ENCODE measurements around the gene NUTM2D.
"Not testable (repeated sequence)": the region's sequence is repeated elsewhere in the genome, so short reads cannot be mapped to it uniquely, and the experiment has no call there.

DNA sequence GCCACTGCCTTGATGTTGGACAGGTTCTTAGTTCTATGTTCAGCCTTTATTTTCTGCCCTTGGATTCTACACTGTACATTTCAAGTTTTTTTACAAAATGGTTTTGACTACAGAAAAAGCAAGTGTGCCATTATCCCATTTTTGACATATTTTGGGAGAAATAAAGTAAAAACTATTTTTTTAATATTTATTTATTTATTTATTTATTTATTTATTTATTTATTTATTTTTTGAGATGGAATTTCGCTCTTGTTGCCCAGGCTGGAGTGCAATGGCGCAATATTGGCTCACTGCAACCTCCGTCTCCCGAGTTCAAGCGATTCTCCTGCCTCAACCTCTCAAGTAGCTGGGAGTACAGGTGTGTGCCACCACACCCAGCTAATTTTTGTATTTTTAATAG lies 33.0 kb upstream of the NUTM2D start:
- TF ChIP-seq EZH2 (IDR thresholded peaks at IDR 0.05; ENCODE audit: low read length, missing control alignments); CTCF (conservative IDR thresholded peaks at IDR 0.05 in 1 of 2, IDR thresholded peaks at IDR 0.05 in 1 of 2; ENCODE audit: low read depth in 1 of 2, low read length in 2 of 2): not testable (repeated sequence)
